WTC11 (cell line): Measurements from ENCODE around the gene CLMP.

ENCODE experiments used
- TCF7 ChIP-seq: sonication (generic); formaldehyde crosslinking; IDR thresholded peaks from 2 replicates; pipeline ENCODE4 v1.8.0; 2022; ENCODE audit warnings: mild to moderate bottlenecking, low read depth, missing genetic modification reagents, moderate library complexity
- TF ChIP-seq, protein P1 (sequence below): fragments of 200-600 bp; IDR thresholded peaks from 2 replicates; pipeline ENCODE4 v1.8.0; 2022; ENCODE audit warnings: antibody characterized with exemption
- TF ChIP-seq, protein P2 (sequence below): sonication (generic); formaldehyde crosslinking; IDR thresholded peaks from 2 replicates; pipeline ENCODE4 v1.8.1; 2023; ENCODE audit warnings: mild to moderate bottlenecking, missing genetic modification reagents, moderate library complexity
- TF ChIP-seq, protein P3 (sequence below): sonication (generic); formaldehyde crosslinking; IDR thresholded peaks from 2 replicates; pipeline ENCODE4 v1.8.1; 2022; ENCODE audit warnings: low read depth, mild to moderate bottlenecking, moderate library complexity, missing genetic modification reagents, borderline replicate concordance

DNA sequence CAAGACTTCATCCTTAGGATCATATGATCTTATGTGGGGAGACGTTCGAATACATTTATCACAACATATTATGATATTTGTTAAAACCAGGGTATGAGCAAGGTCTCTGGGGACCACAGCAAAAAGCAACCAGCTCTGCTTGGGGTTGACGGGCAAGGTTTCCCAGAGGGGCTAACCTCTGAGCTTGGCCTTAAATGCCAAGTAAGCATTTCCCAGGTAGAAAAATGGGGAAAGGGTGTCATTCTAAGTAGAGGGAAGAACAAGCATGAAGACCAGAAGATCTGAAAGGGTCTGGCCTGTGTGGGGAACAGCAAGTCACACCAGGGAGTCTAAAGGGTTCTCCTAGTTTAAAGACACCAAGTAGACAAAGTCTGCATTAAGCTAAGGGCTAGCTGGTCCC is 24.1 kb downstream of the CLMP start:
- TF ChIP-seq, protein P1, sequence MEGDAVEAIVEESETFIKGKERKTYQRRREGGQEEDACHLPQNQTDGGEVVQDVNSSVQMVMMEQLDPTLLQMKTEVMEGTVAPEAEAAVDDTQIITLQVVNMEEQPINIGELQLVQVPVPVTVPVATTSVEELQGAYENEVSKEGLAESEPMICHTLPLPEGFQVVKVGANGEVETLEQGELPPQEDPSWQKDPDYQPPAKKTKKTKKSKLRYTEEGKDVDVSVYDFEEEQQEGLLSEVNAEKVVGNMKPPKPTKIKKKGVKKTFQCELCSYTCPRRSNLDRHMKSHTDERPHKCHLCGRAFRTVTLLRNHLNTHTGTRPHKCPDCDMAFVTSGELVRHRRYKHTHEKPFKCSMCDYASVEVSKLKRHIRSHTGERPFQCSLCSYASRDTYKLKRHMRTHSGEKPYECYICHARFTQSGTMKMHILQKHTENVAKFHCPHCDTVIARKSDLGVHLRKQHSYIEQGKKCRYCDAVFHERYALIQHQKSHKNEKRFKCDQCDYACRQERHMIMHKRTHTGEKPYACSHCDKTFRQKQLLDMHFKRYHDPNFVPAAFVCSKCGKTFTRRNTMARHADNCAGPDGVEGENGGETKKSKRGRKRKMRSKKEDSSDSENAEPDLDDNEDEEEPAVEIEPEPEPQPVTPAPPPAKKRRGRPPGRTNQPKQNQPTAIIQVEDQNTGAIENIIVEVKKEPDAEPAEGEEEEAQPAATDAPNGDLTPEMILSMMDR, result no peak
- TF ChIP-seq, protein P2, sequence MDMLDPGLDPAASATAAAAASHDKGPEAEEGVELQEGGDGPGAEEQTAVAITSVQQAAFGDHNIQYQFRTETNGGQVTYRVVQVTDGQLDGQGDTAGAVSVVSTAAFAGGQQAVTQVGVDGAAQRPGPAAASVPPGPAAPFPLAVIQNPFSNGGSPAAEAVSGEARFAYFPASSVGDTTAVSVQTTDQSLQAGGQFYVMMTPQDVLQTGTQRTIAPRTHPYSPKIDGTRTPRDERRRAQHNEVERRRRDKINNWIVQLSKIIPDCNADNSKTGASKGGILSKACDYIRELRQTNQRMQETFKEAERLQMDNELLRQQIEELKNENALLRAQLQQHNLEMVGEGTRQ (CRISPR knock-in tag), result no peak
- TF ChIP-seq, protein P3, sequence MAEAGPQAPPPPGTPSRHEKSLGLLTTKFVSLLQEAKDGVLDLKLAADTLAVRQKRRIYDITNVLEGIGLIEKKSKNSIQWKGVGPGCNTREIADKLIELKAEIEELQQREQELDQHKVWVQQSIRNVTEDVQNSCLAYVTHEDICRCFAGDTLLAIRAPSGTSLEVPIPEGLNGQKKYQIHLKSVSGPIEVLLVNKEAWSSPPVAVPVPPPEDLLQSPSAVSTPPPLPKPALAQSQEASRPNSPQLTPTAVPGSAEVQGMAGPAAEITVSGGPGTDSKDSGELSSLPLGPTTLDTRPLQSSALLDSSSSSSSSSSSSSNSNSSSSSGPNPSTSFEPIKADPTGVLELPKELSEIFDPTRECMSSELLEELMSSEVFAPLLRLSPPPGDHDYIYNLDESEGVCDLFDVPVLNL (CRISPR knock-in tag), result no peak
- TF ChIP-seq TCF7 (CRISPR knock-in tag), result no peak
